Cardiac muscle cell (in vitro differentiated cells and primary cell): ENCODE results near the gene EPHA8. TPM values are rescaled to one million over a fixed set of nuclear protein-coding genes. Genes with fewer than 3 reads are reported as not detected.

Experiments
- DNase-seq, 2 donors: peaks; one replicate each; pipeline versions ENCODE4 v3.0.0 to v3.0.0-alpha.2; 2010 to 2017; ENCODE audit warnings: low read depth in 1 of 2, low spot score in 1 of 2
- H3K27ac ChIP-seq: fragments of 200-600 bp; sonication (generic); 2 replicates; pipeline ENCODE4 v1.5.1; 2016
- H3K27me3 ChIP-seq: fragments of 200-600 bp; sonication (generic); 2 replicates; pipeline ENCODE4 v1.6.0; 2016; ENCODE audit warnings: control low read depth
- H3K36me3 ChIP-seq: fragments of 200-600 bp; sonication (generic); 2 replicates; pipeline ENCODE4 v1.5.1; 2016; ENCODE audit warnings: control low read depth
- H3K4me1 ChIP-seq: fragments of 200-600 bp; sonication (generic); 2 replicates; pipeline ENCODE4 v1.8.1; 2017; ENCODE audit warnings: low read depth, mild to moderate bottlenecking, mixed run types
- H3K4me3 ChIP-seq: fragments of 200-600 bp; sonication (generic); 2 replicates; pipeline ENCODE4 v1.5.1; 2016; ENCODE audit warnings: mild to moderate bottlenecking
- H3K9me3 ChIP-seq: fragments of 200-600 bp; sonication (generic); 2 replicates; pipeline ENCODE4 v1.5.1; 2017; ENCODE audit warnings: low read depth, mild to moderate bottlenecking, control low read depth
- polyA plus RNA-seq: library from polyadenylated mRNA; unstranded; fragments of >200 nt; fragmentation: Nextera tagmentation; extraction: Ambion mirVana; gene quantifications from 2 replicates; pipeline ENCODE4 v1.2.1, GENCODE V29; 2016
- total RNA-seq: library from RNA; depleted of rRNA; stranded (reverse); fragments of >200 nt; gene quantifications from 2 replicates; pipeline ENCODE4 v1.2.3, GENCODE V29; 2016
- TF ChIP-seq, protein P1 (sequence below): IDR thresholded peaks from 2 replicates; pipeline ENCODE4 v1.5.1; 2012; ENCODE audit warnings: low read depth, mild to moderate bottlenecking, low read length

Gene EPHA8
- total and polyA plus RNA-seq, 2 experiments from 2014 or later = 4.7 to 10.9 TPM

DNA sequence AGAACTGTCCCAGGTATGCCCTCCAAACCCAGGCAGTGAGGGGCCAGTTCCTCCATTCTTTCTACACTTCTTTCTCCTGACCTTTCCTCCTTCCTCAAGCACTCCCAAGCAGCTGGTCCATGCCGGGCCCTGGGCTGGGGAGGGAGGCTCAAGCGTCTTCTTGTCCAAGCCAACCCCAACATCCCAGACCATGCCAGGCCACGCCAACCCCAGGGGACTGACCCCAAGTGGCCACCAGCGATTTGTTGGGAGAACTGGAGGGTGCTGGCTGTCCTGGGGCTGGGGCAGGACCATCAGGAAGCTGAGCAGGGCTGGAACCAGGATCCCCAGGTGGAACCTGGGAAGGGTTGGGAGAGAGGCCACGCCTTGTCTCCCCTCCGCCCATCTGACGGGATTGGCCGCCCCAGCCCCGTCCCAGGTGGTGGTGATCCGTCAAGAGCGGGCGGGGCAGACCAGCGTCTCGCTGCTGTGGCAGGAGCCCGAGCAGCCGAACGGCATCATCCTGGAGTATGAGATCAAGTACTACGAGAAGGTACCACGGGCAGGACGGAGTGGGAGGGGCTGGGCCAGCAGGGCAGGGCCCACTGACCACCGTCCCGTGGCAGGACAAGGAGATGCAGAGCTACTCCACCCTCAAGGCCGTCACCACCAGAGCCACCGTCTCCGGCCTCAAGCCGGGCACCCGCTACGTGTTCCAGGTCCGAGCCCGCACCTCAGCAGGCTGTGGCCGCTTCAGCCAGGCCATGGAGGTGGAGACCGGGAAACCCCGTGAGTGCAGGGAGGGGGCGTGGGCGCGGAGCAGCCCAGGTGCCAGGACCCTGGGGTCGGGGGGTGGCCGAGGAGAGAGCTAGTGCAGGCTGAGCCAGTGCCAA is 29.9 kb downstream of the EPHA8 start:
- Histone ChIP-seq H3K4me3 (no peak overlapping the region), H3K36me3 (no peaks in the 10 kb centered on the region), H3K4me1 (no peaks in the 10 kb centered on the region), H3K27ac (no peak overlapping the region), H3K9me3 (no peaks in the 10 kb centered on the region), H3K27me3 (peaks cover 40% of the 10 kb centered on the region)
- no peak for DNase-seq
- TF ChIP-seq, protein P1, sequence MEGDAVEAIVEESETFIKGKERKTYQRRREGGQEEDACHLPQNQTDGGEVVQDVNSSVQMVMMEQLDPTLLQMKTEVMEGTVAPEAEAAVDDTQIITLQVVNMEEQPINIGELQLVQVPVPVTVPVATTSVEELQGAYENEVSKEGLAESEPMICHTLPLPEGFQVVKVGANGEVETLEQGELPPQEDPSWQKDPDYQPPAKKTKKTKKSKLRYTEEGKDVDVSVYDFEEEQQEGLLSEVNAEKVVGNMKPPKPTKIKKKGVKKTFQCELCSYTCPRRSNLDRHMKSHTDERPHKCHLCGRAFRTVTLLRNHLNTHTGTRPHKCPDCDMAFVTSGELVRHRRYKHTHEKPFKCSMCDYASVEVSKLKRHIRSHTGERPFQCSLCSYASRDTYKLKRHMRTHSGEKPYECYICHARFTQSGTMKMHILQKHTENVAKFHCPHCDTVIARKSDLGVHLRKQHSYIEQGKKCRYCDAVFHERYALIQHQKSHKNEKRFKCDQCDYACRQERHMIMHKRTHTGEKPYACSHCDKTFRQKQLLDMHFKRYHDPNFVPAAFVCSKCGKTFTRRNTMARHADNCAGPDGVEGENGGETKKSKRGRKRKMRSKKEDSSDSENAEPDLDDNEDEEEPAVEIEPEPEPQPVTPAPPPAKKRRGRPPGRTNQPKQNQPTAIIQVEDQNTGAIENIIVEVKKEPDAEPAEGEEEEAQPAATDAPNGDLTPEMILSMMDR = no peak

DNA sequence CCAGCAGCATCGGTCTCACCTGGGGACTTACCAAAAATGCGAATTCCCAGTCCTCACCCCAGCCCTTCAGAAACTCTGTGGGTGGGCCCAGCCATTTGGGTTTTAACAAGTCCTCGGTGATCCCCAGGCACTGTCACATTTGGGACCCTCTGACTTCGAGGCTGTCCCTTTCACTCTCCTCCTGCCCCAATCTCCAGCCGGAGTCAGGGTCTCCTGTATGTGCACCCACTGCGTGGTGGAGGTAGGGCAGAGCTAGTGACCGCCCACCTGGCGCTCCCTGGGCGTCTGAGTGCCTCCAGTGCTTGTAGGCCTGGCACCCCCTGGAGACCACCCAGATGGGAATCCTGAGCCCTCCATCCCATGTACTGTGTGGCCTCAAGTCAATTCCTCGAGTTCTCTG is 31.1 kb downstream of the EPHA8 start:
- no peaks in the 10 kb centered on the region for H3K9me3 ChIP-seq
- peaks cover 48% of the 10 kb centered on the region for H3K27me3 ChIP-seq
- H3K36me3 ChIP-seq = no peaks in the 10 kb centered on the region
- DNase-seq = no peak
- H3K27ac ChIP-seq = no peak overlapping the region
- TF ChIP-seq, protein P1 = no peak
- H3K4me3 ChIP-seq = no peak overlapping the region
- no peaks in the 10 kb centered on the region for H3K4me1 ChIP-seq

GRCh38 chr1:22595108-22595507 is 31.8 kb downstream of the EPHA8 start:
- Histone ChIP-seq H3K27ac (no peak overlapping the region), H3K27me3 (peaks cover 49% of the 10 kb centered on the region), H3K4me1 (no peaks in the 10 kb centered on the region), H3K9me3 (no peaks in the 10 kb centered on the region), H3K4me3 (no peak overlapping the region), H3K36me3 (no peaks in the 10 kb centered on the region)
- TF ChIP-seq, protein P1 = no peak
- no peak for DNase-seq

DNA sequence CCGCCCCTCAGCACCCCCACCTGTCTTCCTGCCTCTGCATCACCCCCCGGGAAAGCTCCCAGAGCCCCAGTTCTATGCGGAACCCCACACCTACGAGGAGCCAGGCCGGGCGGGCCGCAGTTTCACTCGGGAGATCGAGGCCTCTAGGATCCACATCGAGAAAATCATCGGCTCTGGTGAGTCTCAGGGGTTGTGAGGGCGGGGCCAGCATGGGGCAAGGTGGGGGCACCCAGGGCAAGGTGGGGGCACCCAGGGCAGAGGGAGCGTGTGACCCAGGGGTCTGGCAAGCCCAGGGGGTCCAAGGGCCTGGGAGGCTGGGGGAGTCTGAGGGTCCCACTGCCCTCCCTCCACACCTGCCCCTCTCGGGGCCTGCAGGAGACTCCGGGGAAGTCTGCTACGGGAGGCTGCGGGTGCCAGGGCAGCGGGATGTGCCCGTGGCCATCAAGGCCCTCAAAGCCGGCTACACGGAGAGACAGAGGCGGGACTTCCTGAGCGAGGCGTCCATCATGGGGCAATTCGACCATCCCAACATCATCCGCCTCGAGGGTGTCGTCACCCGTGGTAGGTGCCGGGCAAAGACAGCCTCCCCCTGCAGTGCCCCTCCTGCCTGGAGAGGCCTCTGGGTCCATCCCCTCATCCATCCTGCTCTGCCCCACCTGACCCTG is 34.1 kb downstream of the EPHA8 start:
- H3K9me3 ChIP-seq = no peaks in the 10 kb centered on the region

GRCh38 chr1:22597996-22598395 is 34.7 kb downstream of the EPHA8 start:
- Histone ChIP-seq H3K27me3 (peaks cover 44% of the 10 kb centered on the region), H3K9me3 (no peaks in the 10 kb centered on the region), H3K36me3 (no peaks in the 10 kb centered on the region), H3K4me3 (no peak overlapping the region), H3K27ac (no peak overlapping the region), H3K4me1 (no peaks in the 10 kb centered on the region)
- TF ChIP-seq, protein P1 = no peak
- DNase-seq = no peak

More for the DNA sequence above, 34.1 kb downstream of the EPHA8 start:
- Histone ChIP-seq H3K27ac (no peak overlapping the region), H3K36me3 (no peaks in the 10 kb centered on the region), H3K27me3 (peaks cover 49% of the 10 kb centered on the region), H3K4me3 (no peak overlapping the region), H3K4me1 (no peaks in the 10 kb centered on the region)
- TF ChIP-seq, protein P1 = no peak
- DNase-seq = no peak
